GM18502 (cell line): ENCODE results near the gene PRRT1.
"Not testable (repeated sequence)": the region's sequence is repeated elsewhere in the genome, so short reads cannot be mapped to it uniquely, and the experiment has no call there.

Experiments
- ATAC-seq: cut with Tn5 transposase; IDR thresholded peaks from one replicate; pipeline ENCODE4 v1.9.1; 2021; ENCODE audit warnings: mild to moderate bottlenecking; ENCODE audit not compliant: unreplicated experiment, poor library complexity

PRRT1 gene

GRCh38 chr6:32152769-32153563 lies 1.2 kb upstream of the PRRT1 start:
- no peak for ATAC-seq

DNA sequence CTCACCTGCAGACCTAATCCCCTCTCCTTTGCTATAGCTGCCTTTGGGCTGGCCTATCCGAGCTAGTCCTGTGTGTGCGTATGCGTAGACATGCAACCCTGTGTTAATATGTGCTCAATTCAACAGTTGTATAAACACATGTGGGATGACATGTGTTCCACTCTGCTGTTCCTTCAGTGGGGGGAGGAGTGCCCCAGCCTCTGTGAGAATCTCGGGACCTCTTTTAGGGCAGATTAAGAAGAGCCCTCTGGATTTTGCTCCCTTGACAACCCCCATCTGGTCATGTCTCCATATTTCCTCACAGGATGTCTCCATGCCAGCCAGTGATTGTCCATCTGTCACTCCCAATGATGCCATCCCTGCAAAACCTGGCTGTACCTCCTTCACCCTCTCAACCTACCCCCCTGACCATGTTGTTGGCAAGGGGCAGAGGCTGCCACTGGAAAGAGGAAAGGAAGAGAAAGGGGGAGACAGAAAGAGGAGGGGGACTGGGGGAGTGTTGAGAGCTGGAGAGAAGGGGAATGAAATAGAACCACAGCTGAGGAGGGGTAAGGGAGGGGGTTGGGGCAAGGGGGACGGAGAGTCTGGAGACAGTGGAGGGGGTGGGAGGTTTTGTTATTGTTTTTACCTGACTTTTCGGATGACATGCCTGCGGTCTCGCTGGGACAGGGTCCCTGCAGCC lies 417 bp downstream of the PRRT1 start:
- ATAC-seq, result no peak

- no peak for ATAC-seq
Measured at GRCh38 chr6:32149932-32150870, 1.5 kb downstream of the PRRT1 start.

DNA sequence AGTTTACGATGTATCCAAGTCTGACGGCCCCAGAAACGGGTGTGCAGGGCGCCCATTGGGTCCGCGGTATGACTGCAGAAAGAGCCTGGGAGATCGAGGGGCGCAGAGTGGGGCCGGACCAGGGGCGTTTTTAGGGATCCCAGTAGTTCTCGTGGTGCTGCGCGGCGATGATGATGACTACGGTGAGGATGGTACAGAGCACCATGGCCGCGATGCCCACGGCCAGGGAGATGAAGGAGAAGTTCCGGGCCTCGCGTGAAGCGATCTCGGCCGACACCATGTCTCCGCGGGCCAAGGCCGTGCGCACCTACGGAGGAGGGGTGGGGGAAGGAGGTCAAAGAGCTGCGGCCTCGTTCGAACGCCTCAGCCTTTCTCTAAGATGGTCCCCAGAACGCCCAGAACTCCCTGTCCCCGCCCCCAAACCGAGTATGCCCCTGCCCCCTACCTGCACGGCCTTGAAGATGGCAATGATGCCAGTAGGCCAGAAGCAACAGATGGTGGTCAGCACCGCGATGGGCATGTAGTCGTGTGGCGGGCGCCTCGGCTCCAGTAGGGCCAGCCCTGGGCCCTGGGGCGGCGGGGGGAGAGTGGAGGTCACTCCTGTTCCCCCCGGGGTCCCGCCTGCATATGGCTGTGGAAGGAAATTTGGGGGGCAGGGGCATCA lies 2.5 kb downstream of the PRRT1 start:
- ATAC-seq, result no peak

GRCh38 chr6:32148289-32149091 lies 3.2 kb downstream of the PRRT1 start:
- no peak for ATAC-seq

GRCh38 chr6:32147401-32148132 lies 4.2 kb downstream of the PRRT1 start:
- no peak for ATAC-seq

- ATAC-seq, result no peak
Measured at GRCh38 chr6:32146687-32147086, 5.1 kb downstream of the PRRT1 start.

DNA sequence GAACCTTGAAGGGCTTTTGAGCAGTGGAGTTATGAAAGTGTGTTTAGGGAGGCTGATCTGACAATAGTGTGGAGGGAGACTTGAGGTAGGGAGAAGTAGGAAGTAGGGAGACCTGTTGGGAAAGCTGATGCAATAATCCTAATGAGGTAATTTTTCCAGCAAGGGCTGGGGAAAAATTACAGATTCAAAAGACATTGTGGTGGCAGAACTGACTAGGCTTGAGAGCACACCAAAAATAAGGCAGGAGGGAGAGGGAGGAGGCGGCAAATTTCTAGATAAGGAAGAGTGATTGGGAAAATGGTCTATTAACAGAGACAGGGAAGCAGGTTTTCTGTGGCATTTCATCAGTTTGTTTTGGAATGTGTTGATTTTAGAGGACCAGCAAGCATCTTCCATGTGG lies 5.5 kb downstream of the PRRT1 start:
- ATAC-seq, result no peak

DNA sequence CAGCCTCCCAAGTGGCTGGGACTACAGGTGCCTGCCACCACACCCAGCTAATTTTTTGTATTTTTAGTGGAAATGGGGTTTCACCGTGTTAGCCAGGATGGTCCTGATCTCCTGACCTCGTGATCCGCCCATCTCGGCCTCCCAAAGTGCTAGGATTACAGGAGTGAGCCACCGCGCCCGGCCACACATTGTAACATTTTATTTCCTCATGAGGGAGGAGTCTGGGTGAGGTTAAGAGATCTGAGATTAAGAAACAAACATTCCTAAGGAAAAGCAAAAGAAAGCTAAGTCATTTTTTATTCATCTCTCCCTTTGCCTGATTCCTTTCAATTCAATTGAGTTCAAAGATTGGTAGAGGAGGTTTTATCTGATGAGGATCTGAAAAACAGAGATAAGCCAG lies 7.5 kb downstream of the PRRT1 start:
- ATAC-seq, result not testable (repeated sequence)

DNA sequence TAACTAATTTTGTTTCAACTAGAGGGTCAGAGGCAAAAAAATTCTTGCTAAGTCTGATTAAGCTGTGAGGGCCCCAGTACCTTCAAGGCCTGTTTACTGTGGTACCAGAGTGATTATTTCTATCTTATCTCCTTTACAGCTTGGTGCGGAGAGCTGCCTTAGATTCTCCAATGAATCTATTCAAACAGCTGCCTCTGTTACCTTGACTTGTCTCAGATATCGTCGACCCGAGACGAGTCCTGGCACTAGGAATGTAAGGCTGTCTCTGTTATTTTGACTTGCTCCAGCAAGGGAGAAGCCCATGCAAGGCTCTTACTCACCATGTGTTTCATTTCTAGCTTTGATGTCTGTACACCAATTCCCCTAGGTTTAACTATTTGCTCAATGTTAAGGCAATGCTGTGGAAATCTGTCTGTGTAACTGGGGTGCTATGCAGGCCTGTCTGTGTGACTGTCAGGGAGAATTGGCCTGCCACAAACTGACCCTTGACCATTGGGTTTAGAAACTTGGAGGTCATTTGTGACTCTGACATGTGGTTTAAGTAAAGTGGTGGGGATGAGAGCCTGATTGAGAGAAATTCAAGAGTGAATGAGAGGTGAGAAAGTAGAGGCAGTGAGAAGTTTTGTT lies 11.2 kb downstream of the PRRT1 start:
- ATAC-seq, result no peak

GRCh38 chr6:32139590-32139989 lies 12.1 kb downstream of the PRRT1 start:
- ATAC-seq, result no peak

GRCh38 chr6:32137454-32137853 lies 14.3 kb downstream of the PRRT1 start:
- no peak for ATAC-seq

- no peak for ATAC-seq
Measured at GRCh38 chr6:32133786-32134185, 18.0 kb downstream of the PRRT1 start.

DNA sequence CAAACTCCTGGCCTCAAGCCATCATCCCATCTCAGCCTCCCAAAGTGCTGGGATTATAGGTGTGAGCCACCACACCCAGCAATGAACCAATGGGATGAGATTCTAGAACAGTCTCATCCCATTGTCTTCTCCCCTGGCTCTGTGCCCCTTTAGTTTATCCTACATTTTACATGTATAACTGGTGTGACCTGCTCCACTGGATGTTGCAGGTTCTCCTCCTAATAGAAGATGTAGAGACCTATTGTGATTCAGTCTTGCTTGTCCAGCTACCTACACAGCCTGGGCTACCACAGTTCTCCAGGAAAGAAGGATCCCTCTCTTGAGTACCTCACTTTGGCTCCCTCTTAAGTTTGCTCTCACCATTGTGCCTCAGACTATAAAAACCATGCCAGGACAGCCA lies 19.6 kb downstream of the PRRT1 start:
- no peak for ATAC-seq

- ATAC-seq, result no peak
Measured at GRCh38 chr6:32131439-32131948, 20.2 kb downstream of the PRRT1 start.

GRCh38 chr6:32129297-32130088 lies 22.2 kb downstream of the PRRT1 start:
- no peak for ATAC-seq

GRCh38 chr6:32128751-32129296 lies 22.9 kb downstream of the PRRT1 start:
- ATAC-seq, result no peak
